Astrocyte of the cerebellum (primary cell): Measurements from ENCODE around the gene UCN.
"Not testable (repeated sequence)": the region's sequence is repeated elsewhere in the genome, so short reads cannot be mapped to it uniquely, and the experiment has no call there.

Experiments
- DNase-seq: peaks from one replicate; pipeline ENCODE4 v3.0.0-alpha.2; 2011; ENCODE audit warnings: low read depth
- H3K4me3 ChIP-seq: 2 replicates; pipeline ENCODE4 v1.5.1; 2011; ENCODE audit warnings: mild to moderate bottlenecking, low read depth, low read length, moderate library complexity
- CTCF ChIP-seq: IDR thresholded peaks from 2 replicates; pipeline ENCODE4 v1.5.1; 2012; ENCODE audit warnings: low read length, low read depth, moderate library complexity, mild to moderate bottlenecking; ENCODE audit errors: missing control alignments
- in situ Hi-C: cut with HindIII; loops from 2 replicates; pipeline ENCODE4 v1.10.0; 2017; ENCODE audit warnings: low sequenced_read_pairs

Gene UCN

GRCh38 chr2:27278010-27278409 lies 30.2 kb downstream of the UCN start:
- TF ChIP-seq CTCF, result no peak
- in situ Hi-C loops, result no loop called here
- no peak for DNase-seq
- H3K4me3 ChIP-seq, result no peak overlapping the region

- H3K4me3 ChIP-seq, result no peak within 1 kb of the TSS
- no peak for TF ChIP-seq CTCF
- no peak for DNase-seq
- in situ Hi-C loops, result no loop called here
Measured at GRCh38 chr2:27275211-27276150, 32.8 kb downstream of the UCN start, which contains the start of gene DNAJC5G. Gene DNAJC5G (plus strand): TSS chr2:27275433. CDS start chr2:27276729, 1,296 bp downstream.

GRCh38 chr2:27272537-27273522 lies 35.4 kb downstream of the UCN start:
- DNase-seq, in situ Hi-C loops, H3K4me3 ChIP-seq: not testable (repeated sequence)

- in situ Hi-C loops, result no loop called here
- no peak overlapping the region for H3K4me3 ChIP-seq
- DNase-seq, result no peak
- TF ChIP-seq CTCF, result no peak
Measured at GRCh38 chr2:27271631-27272340, 36.5 kb downstream of the UCN start.

- TF ChIP-seq CTCF, result no peak
- DNase-seq, result no peak
- H3K4me3 ChIP-seq, result no peak overlapping the region
- in situ Hi-C loops, result no loop called here
Measured at GRCh38 chr2:27270670-27271069, 37.6 kb downstream of the UCN start.

- DNase-seq, result no peak
- H3K4me3 ChIP-seq, result no peak overlapping the region
- TF ChIP-seq CTCF, result no peak
- in situ Hi-C loops, result no loop called here
Measured at GRCh38 chr2:27270131-27270530, 38.1 kb downstream of the UCN start.

GRCh38 chr2:27268296-27268695 lies 39.9 kb downstream of the UCN start:
- DNase-seq, H3K4me3 ChIP-seq: not testable (repeated sequence)
- in situ Hi-C loops, result loop anchor here (5.0 kb wide), 1 partner anchor 146 kb away; the partner anchor contains the start of gene ABHD1
